AG04449 (cell line): Measurements from ENCODE around the gene CFL2.

Experiments used
- CTCF ChIA-PET: fragments of 350-600 bp; formaldehyde crosslinking; extraction: SDS; loops from one replicate; lab custom pipeline; 2021; ENCODE audit warnings: antibody characterized with exemption; lab: Yijun Ruan, JAX
- POLR2A ChIA-PET: fragments of 400-600, 350-600 bp; formaldehyde crosslinking; extraction: SDS; loops from one replicate; lab custom pipeline; 2020; ENCODE audit warnings: antibody characterized with exemption, inconsistent platforms; lab: Yijun Ruan, JAX
- DNase-seq: peaks from one replicate; pipeline ENCODE4 v3.0.0-alpha.2; 2010; ENCODE audit warnings: low read depth, low spot score
- H3K4me3 ChIP-seq: 2 replicates; pipeline ENCODE4 v1.5.1; 2011; ENCODE audit warnings: low read depth, mild to moderate bottlenecking, control low read depth, low read length
- CTCF ChIP-seq: IDR thresholded peaks from one replicate; pipeline ENCODE4 v1.5.1; 2011; ENCODE audit warnings: mild to moderate bottlenecking, moderate library complexity, low read length, control low read depth, inconsistent platforms; ENCODE audit not compliant: insufficient read depth; ENCODE audit errors: missing control alignments

Gene CFL2

GRCh38 chr14:34671716-34672115, 42.7 kb downstream of the CFL2 start:
- no peak overlapping the region for H3K4me3 ChIP-seq
- no peak for DNase-seq
- POLR2A ChIA-PET: no interaction called here
- CTCF ChIA-PET: interaction anchor here (0.7 to 6.2 kb wide), 19 partner anchors 10 to 1015 kb away, joined by 3 to 111 read pairs (median 6); partner anchors contain the start of genes CFL2 and SRP54
- no peak for TF ChIP-seq CTCF

- DNase-seq: no peak
- ChIA-PET CTCF (interaction anchor here (6.2 kb wide), 1 partner anchor 56 kb away, joined by 111 read pairs; no protein-coding TSS in a partner anchor), POLR2A (no interaction called here)
- no peak for TF ChIP-seq CTCF
- no peak overlapping the region for H3K4me3 ChIP-seq
Observed at GRCh38 chr14:34668111-34668510, 46.3 kb downstream of the CFL2 start.

- POLR2A ChIA-PET: no interaction called here
- H3K4me3 ChIP-seq: no peak overlapping the region
- DNase-seq: no peak
- TF ChIP-seq CTCF: no peak
- CTCF ChIA-PET: interaction anchor here (1.8 kb wide), 1 partner anchor 56 kb away, joined by 4 read pairs; no protein-coding TSS in a partner anchor
Observed at GRCh38 chr14:34667007-34667406, 47.4 kb downstream of the CFL2 start.

- TF ChIP-seq CTCF: no peak
- H3K4me3 ChIP-seq: no peak overlapping the region
- DNase-seq: peak; percentile 89
- POLR2A ChIA-PET: interaction anchor here (0.7 to 1.1 kb wide), 2 partner anchors 15 to 111 kb away, joined by 3 to 5 read pairs; no protein-coding TSS in a partner anchor
- CTCF ChIA-PET: interaction anchor here (1.8 kb wide), 1 partner anchor 57 kb away, joined by 4 read pairs; no protein-coding TSS in a partner anchor
Observed at GRCh38 chr14:34665785-34666435, 48.5 kb downstream of the CFL2 start.

- DNase-seq: no peak
- no peak overlapping the region for H3K4me3 ChIP-seq
- CTCF ChIA-PET: interaction anchor here (1.4 to 3.6 kb wide), 2 partner anchors 11 to 13 kb away, joined by 3 to 18 read pairs; no protein-coding TSS in a partner anchor
- no peak for TF ChIP-seq CTCF
- POLR2A ChIA-PET: no interaction called here
Observed at GRCh38 chr14:34662561-34663088, 51.8 kb downstream of the CFL2 start.

GRCh38 chr14:34660796-34661195, 53.6 kb downstream of the CFL2 start:
- no peak for TF ChIP-seq CTCF
- CTCF ChIA-PET: interaction anchor here (3.6 kb wide), 1 partner anchor 12 kb away, joined by 18 read pairs; no protein-coding TSS in a partner anchor
- no peak overlapping the region for H3K4me3 ChIP-seq
- POLR2A ChIA-PET: no interaction called here
- DNase-seq: no peak
